ENCODE results near the gene ITGB8. TPM values are rescaled to one million over a fixed set of nuclear protein-coding genes. Genes with fewer than 3 reads are reported as not detected.
A peak's percentile ranks its signal among the peaks of the same experiment; 100 is the strongest.

Gene ITGB8
- total RNA-seq, 2 donors from 2014 or later: 22.1 to 38.6 TPM

DNA sequence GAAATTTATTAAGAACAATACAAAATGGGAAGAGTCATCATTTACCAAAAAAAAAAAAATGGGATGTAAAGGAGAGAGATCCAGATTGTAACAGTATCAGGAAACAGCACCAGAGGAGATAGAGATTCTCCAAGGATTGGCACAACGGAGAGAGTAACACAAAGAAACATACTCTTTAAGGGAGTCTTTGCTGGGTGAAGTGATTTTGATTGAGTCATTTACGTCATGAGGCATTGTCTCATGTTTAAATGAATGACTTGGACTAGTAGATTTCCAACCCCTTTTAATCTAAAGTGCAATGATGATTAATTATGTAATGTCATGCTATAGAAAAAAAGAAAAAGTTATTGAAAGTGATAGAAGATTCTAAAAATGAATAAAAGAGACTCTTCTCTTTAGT lies 68.8 kb downstream of the ITGB8 start:
- Histone ChIP-seq H3K27me3 (no peaks in the 10 kb centered on the region), H3K36me3 (replicated peaks in 1 of 2; ENCODE audit: insufficient read depth in 1 of 2, low read depth in 2 of 2) (no peaks in the 10 kb centered on the region), H3K27ac (no peak overlapping the region), H3K4me1 (peaks cover 22% of the 10 kb centered on the region), H3K4me3 (no peak overlapping the region), H3K9me3 (no peaks in the 10 kb centered on the region)
- no peak for DNase-seq
- 81 to 82% methylated on average over 2 of the region's 2 CpGs for WGBS, 2 donors
- intact Hi-C loops (cut with DNase I): no loop called here
- TF ChIP-seq CTCF (IDR thresholded peaks at IDR 0.05): no peak
- TF ChIP-seq POLR2A (IDR thresholded peaks at IDR 0.05): no peak
- ATAC-seq: no peak

GRCh38 chr7:20401861-20402746 lies 71.4 kb downstream of the ITGB8 start:
- TF ChIP-seq CTCF (IDR thresholded peaks at IDR 0.05): no peak
- no peak for TF ChIP-seq POLR2A (IDR thresholded peaks at IDR 0.05)
- intact Hi-C loops (cut with DNase I): no loop called here
- H3K36me3 ChIP-seq (replicated peaks in 1 of 2; ENCODE audit: insufficient read depth in 1 of 2, low read depth in 2 of 2): no peaks in the 10 kb centered on the region
- H3K27ac ChIP-seq: peak overlapping the region in 2 of 4 donors; percentile 60
- H3K9me3 ChIP-seq: no peaks in the 10 kb centered on the region
- DNase-seq: no peak
- H3K27me3 ChIP-seq: no peaks in the 10 kb centered on the region
- ATAC-seq: no peak
- no peak overlapping the region for H3K4me3 ChIP-seq
- WGBS, 2 donors: 47 to 57% methylated on average over 3 of the region's 3 CpGs
- peaks cover 34% of the 10 kb centered on the region for H3K4me1 ChIP-seq

- intact Hi-C loops (cut with DNase I): no loop called here
- H3K4me1 ChIP-seq: peaks cover 41% of the 10 kb centered on the region
- H3K9me3 ChIP-seq: no peaks in the 10 kb centered on the region
- H3K27ac ChIP-seq: peak overlapping the region; percentile 0 to 60 (median 54)
- TF ChIP-seq CTCF (IDR thresholded peaks at IDR 0.05) (peak; percentile 26 to 47 (median 38)), POLR2A (IDR thresholded peaks at IDR 0.05) (no peak)
- H3K27me3 ChIP-seq: no peaks in the 10 kb centered on the region
- H3K36me3 ChIP-seq (replicated peaks in 1 of 2; ENCODE audit: insufficient read depth in 1 of 2, low read depth in 2 of 2): no peaks in the 10 kb centered on the region
- DNase-seq (no peak), ATAC-seq (no peak)
- WGBS, 2 donors: 25 to 30% methylated on average over 4 of the region's 4 CpGs
- H3K4me3 ChIP-seq: no peak overlapping the region
These were observed 72.1 kb downstream of the ITGB8 start for GRCh38 chr7:20402747-20403230.

DNA sequence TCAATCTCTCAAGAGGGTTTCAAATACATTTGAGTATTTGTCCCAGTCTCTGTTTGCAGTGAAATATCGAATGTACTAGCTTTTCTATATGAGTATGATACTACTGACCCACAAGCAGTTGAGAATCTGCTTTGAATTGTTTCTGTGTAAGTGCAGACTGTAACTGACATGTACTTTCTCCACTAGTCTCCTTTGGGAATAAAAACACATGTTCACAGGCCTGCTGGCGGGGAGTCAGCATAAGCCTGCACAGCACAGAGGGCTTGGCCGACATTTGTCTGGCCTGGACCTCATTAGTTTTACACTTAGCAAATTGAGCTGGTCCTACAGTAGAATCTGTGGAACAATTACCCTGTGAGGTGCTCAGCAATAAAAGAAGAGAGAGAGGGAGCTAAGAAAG lies 72.6 kb downstream of the ITGB8 start:
- no peaks in the 10 kb centered on the region for H3K9me3 ChIP-seq
- H3K27me3 ChIP-seq: no peaks in the 10 kb centered on the region
- H3K4me3 ChIP-seq: no peak overlapping the region
- DNase-seq (peak; percentile 71 to 88 (median 77)), ATAC-seq (peak; percentile 85)
- no peaks in the 10 kb centered on the region for H3K36me3 ChIP-seq (replicated peaks in 1 of 2; ENCODE audit: insufficient read depth in 1 of 2, low read depth in 2 of 2)
- H3K4me1 ChIP-seq: peaks cover 46% of the 10 kb centered on the region
- TF ChIP-seq POLR2A (IDR thresholded peaks at IDR 0.05): no peak
- peak in 2 of 7 experiments; percentile 33 to 40 for TF ChIP-seq CTCF (IDR thresholded peaks at IDR 0.05)
- 21 to 28% methylated on average over 3 of the region's 3 CpGs for WGBS, 2 donors
- peak overlapping the region; percentile 0 to 60 (median 54) for H3K27ac ChIP-seq
- intact Hi-C loops (cut with DNase I): no loop called here
